K562 (cell line): Measurements from ENCODE around the gene ARHGEF12. TPM values are rescaled to one million over a fixed set of nuclear protein-coding genes. Genes with fewer than 3 reads are reported as not detected.

ENCODE experiments used
- ATAC-seq: fragments of 200-7000 bp; cut with Tn5 transposase; 3 replicates; pipeline ENCODE4 v1.9.1; 2020; ENCODE audit warnings: moderate library complexity
- BruUV-seq: library from RNA; stranded (reverse); fragments of 400-500 nt; replicated peaks from 2 replicates; lab custom pipeline; 2021; lab: Mats Ljungman, UMichigan
- CTCF ChIA-PET: fragments of 300-600 bp; formaldehyde crosslinking; extraction: SDS; loops from one replicate; lab custom pipeline; 2021; ENCODE audit warnings: low intra/inter-chr PET ratio; lab: Yijun Ruan, JAX
- POLR2A ChIA-PET: fragments of 300-600, 350-650 bp; sonication (Branson Sonifier 250); formaldehyde crosslinking; extraction: SDS; loops from one replicate; lab custom pipeline; 2021; ENCODE audit warnings: antibody characterized with exemption, inconsistent platforms; lab: Yijun Ruan, JAX
- DNase-seq, 4 experiments: peaks; one replicate each; pipeline versions ENCODE4 v3.0.0 to v3.0.0-alpha.2; 2011 to 2018; ENCODE audit warnings: low spot score in 3 of 4, mixed read lengths in 3 of 4; ENCODE audit errors: extremely low read depth in 1 of 4
- FAIRE-seq: peaks from 2 replicates; lab custom pipeline; 2011; peaks lifted over from hg19 to GRCh38; lab: Jason Lieb, UNC
- H2AFZ ChIP-seq: 2 replicates; pipeline ENCODE4 v1.6.0; 2011; ENCODE audit warnings: low read depth, low read length, control low read depth, inconsistent platforms
- H3K27ac ChIP-seq: fragments of 200-600 bp; 3 replicates; pipeline ENCODE4 v1.8.0; 2011; ENCODE audit warnings: low read depth, mild to moderate bottlenecking, control low read depth, inconsistent platforms, low read length, moderate library complexity, mixed read lengths; ENCODE audit errors: extremely low read depth
- H3K27me3 ChIP-seq, 2 experiments: fragments of 300-600 bp in 1 of 2; 2 replicates in 1 of 2; 3 replicates in 1 of 2; pipeline versions ENCODE4 v1.6.0 to v1.8.0; 2011; ENCODE audit warnings: inconsistent platforms in 2 of 2, low read length in 2 of 2, mild to moderate bottlenecking in 1 of 2, mixed read lengths in 1 of 2, moderate library complexity in 1 of 2; ENCODE audit not compliant: control insufficient read depth in 2 of 2, insufficient read depth in 2 of 2
- H3K36me3 ChIP-seq: fragments of 300-600 bp; 3 replicates; pipeline ENCODE4 v1.8.0; 2011; ENCODE audit warnings: mild to moderate bottlenecking, low read length, inconsistent platforms; ENCODE audit not compliant: control insufficient read depth, insufficient read depth
- H3K4me1 ChIP-seq, 2 experiments: fragments of 200-600 bp in 1 of 2; replicated peaks in 1 of 2; 2 replicates in 1 of 2; 3 replicates in 1 of 2; pipeline versions ENCODE4 v1.5.1 to v1.8.0; 2011; ENCODE audit warnings: inconsistent platforms in 2 of 2, low read length in 2 of 2, mild to moderate bottlenecking in 1 of 2, mixed read lengths in 1 of 2, moderate library complexity in 1 of 2; ENCODE audit not compliant: control insufficient read depth in 2 of 2, insufficient read depth in 2 of 2
- H3K4me2 ChIP-seq: 2 replicates; pipeline ENCODE4 v1.6.1; 2011; ENCODE audit warnings: low read length, control low read depth, inconsistent platforms, mixed read lengths; ENCODE audit not compliant: insufficient read depth
- H3K4me3 ChIP-seq: fragments of 200-600 bp; sonication (generic), shearing (Covaris generic); 2 replicates; pipeline ENCODE4 v1.5.1; 2016; ENCODE audit warnings: control low read depth, inconsistent platforms
- H3K79me2 ChIP-seq: fragments of 200-600 bp; 3 replicates; pipeline ENCODE4 v1.8.0; 2011; ENCODE audit warnings: low read length, inconsistent platforms; ENCODE audit not compliant: control insufficient read depth, insufficient read depth
- H3K9ac ChIP-seq, 2 experiments: 2 replicates each; pipeline versions ENCODE4 v1.6.0 to v1.6.1; 2011; ENCODE audit warnings: low read depth in 2 of 2, low read length in 2 of 2, control low read depth in 1 of 2, inconsistent platforms in 1 of 2, mild to moderate bottlenecking in 1 of 2, mixed read lengths in 1 of 2; ENCODE audit not compliant: insufficient read depth in 1 of 2
- H3K9me1 ChIP-seq: one replicate; pipeline ENCODE4 v1.6.0; 2011; ENCODE audit warnings: inconsistent platforms, mild to moderate bottlenecking, low read length, moderate library complexity; ENCODE audit not compliant: control insufficient read depth, insufficient read depth
- H3K9me3 ChIP-seq: replicated peaks from 2 replicates; pipeline ENCODE4 v1.5.1; 2011; ENCODE audit warnings: low read depth, low read length, inconsistent platforms; ENCODE audit not compliant: control insufficient read depth, insufficient read depth
- H4K20me1 ChIP-seq: replicated peaks from 2 replicates; pipeline ENCODE4 v1.6.1; 2011; ENCODE audit warnings: low read length, inconsistent platforms, mixed read lengths; ENCODE audit not compliant: control insufficient read depth, insufficient read depth
- CSDE1 ChIP-seq, 2 experiments: fragments of 450-650 bp; IDR thresholded peaks; 2 replicates each; pipeline ENCODE4 v1.6.1; 2016; ENCODE audit warnings: mild to moderate bottlenecking in 1 of 2
- GTF2E2 ChIP-seq: fragments of 200-800 bp; sonication (Bioruptor generic); IDR thresholded peaks from 2 replicates; pipeline ENCODE4 v1.6.1; 2016; ENCODE audit warnings: missing genetic modification characterization, missing compliant biosample characterization
- HNRNPLL ChIP-seq: fragments of 200-400 bp; formaldehyde crosslinking; IDR thresholded peaks from 2 replicates; pipeline ENCODE4 v1.6.1; 2017; ENCODE audit warnings: low read length, low read depth, mild to moderate bottlenecking; ENCODE audit not compliant: poor library complexity, severe bottlenecking
- MCM2 ChIP-seq: fragments of 450-650 bp; IDR thresholded peaks from 2 replicates; pipeline ENCODE4 v1.6.1; 2017; ENCODE audit warnings: low read depth, mild to moderate bottlenecking
- NFRKB ChIP-seq: fragments of 450-650 bp; IDR thresholded peaks from 2 replicates; pipeline ENCODE4 v1.6.1; 2016; ENCODE audit warnings: low read depth
- RBM22 ChIP-seq: fragments of 200-400 bp; formaldehyde crosslinking; IDR thresholded peaks from 2 replicates; pipeline ENCODE4 v1.6.1; 2018; ENCODE audit warnings: low read length, low read depth; ENCODE audit not compliant: poor library complexity, severe bottlenecking
- SAFB ChIP-seq: fragments of 200-400 bp; formaldehyde crosslinking; IDR thresholded peaks from 2 replicates; pipeline ENCODE4 v1.6.1; 2017; ENCODE audit warnings: low read depth, low read length, borderline replicate concordance
- SMARCA4 ChIP-seq: fragments of 450-650 bp; IDR thresholded peaks from 2 replicates; pipeline ENCODE4 v1.6.1; 2016
- U2AF2 ChIP-seq: fragments of 200-400 bp; formaldehyde crosslinking; optimal IDR thresholded peaks from 2 replicates; pipeline ENCODE3; 2017; ENCODE audit warnings: low read depth, mild to moderate bottlenecking, low read length
- ZBTB7A ChIP-seq: IDR thresholded peaks from 2 replicates; pipeline ENCODE4 v1.6.1; 2011; ENCODE audit warnings: low read depth, mild to moderate bottlenecking, low read length, moderate library complexity, borderline replicate concordance; ENCODE audit not compliant: control insufficient read depth
- ZC3H8 ChIP-seq: fragments of 450-650 bp; IDR thresholded peaks from 2 replicates; pipeline ENCODE4 v1.6.1; 2017
- ZNF232 ChIP-seq: sonication (generic); formaldehyde crosslinking; IDR thresholded peaks from 2 replicates; pipeline ENCODE4 v1.8.0; 2022; ENCODE audit warnings: mild to moderate bottlenecking, missing genetic modification reagents
- ZNF668 ChIP-seq: fragments of 250-450 bp; sonication (Bioruptor Pico); IDR thresholded peaks from 2 replicates; pipeline ENCODE4 v1.8.0; 2022; ENCODE audit warnings: mild to moderate bottlenecking, inconsistent platforms
- ZNF780A ChIP-seq: fragments of 250-450 bp; sonication (Bioruptor Pico); IDR thresholded peaks from 2 replicates; pipeline ENCODE4 v1.5.0; 2021; ENCODE audit warnings: mild to moderate bottlenecking
- WGBS: fragments of 100-300 bp; shearing (Covaris generic); methylation state at CpG from one replicate; pipeline ENCODE4 v1.1.6; 2016; ENCODE audit warnings: low coverage, mixed read lengths; ENCODE audit not compliant: insufficient coverage; ENCODE audit errors: missing lambda C conversion rate; 5-methylcytosine and 5-hydroxymethylcytosine counted together
- in situ Hi-C: fragments of 300-500 bp; cut with MboI; formaldehyde crosslinking; loops from 4 replicates; pipeline ENCODE4 v1.15.0; 2018; ENCODE audit warnings: inconsistent platforms, mixed read lengths
- intact Hi-C: fragments of 100-400 bp; cut with micrococcal nuclease; formaldehyde crosslinking; loops from 2 replicates; pipeline ENCODE4 v1.14.2; 2022
- polyA plus RNA-seq, 8 experiments: library from polyadenylated mRNA; depleted of rRNA in 4 of 8; stranded (reverse) in 5 of 8; unstranded in 3 of 8; fragments of >200 nt; fragmentation: Nextera tagmentation in 2 of 8; fragmentation: Illumina TruSeq in 1 of 8; extraction: Ambion mirVana in 2 of 8; extraction: Trizol in 1 of 8; gene quantifications; 2 replicates each; pipeline versions ENCODE4 v1.2.1 to v1.2.3, GENCODE V29; 2011 to 2014; ENCODE audit warnings: inconsistent platforms in 1 of 8, missing spikeins in 1 of 8
- total RNA-seq, 7 experiments: library from RNA; depleted of rRNA in 6 of 7; stranded (reverse); fragments of >200 nt in 6 of 7; fragmentation: Illumina TruSeq in 2 of 7; extraction: Trizol in 2 of 7; gene quantifications; 2 replicates each; pipeline versions ENCODE4 v1.2.1 to v1.2.3, GENCODE V29; 2011 to 2021; ENCODE audit warnings: low replicate concordance in 1 of 7
- TF ChIP-seq, protein P1 (sequence below): sonication (generic); IDR thresholded peaks from 2 replicates; pipeline ENCODE4 v1.6.1; 2016
- TF ChIP-seq, protein P2 (sequence below): fragments of 200-800 bp; sonication (Bioruptor generic); IDR thresholded peaks from 2 replicates; pipeline ENCODE4 v1.6.1; 2017; ENCODE audit warnings: missing genetic modification characterization, missing compliant biosample characterization

ARHGEF12 gene
- total and polyA plus RNA-seq, 9 of the 15 experiments (the other 6 are each of a cell fraction or from before 2014, with no cell fraction given): 3.5 to 51.7 (median 29.5) TPM

DNA sequence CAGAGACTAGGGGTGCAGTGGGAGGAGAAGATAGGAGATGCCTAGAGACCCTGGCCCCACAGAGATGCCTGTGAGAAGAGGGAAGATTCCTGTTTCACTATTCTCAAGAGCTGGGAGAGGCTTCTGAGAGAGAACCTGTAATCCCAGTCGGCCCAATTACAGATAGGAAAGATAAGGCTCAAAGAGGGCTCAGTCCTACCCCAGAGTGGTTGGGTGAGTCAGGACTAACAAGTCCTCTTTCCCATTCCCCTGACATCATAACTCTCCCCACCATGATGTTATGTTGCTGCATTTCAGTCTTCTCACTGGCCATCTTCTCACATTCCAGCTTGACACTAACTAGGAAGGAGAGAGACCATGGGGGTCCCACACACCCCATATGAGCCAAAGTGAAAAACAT lies 17.9 kb downstream of the ARHGEF12 start:
- intact Hi-C loops (no loop called here), in situ Hi-C loops (no loop called here)
- Histone ChIP-seq H3K9ac (no peak overlapping the region; a peak in 1 of 4 replicates), H3K79me2 (peaks cover 93% of the 10 kb centered on the region), H3K36me3 (no peaks in the 10 kb centered on the region; the same call in 1 of the 3 replicates), H3K4me3 (no peak overlapping the region), H3K27me3 (no peaks in the 10 kb centered on the region), H2AFZ (no peak overlapping the region), H4K20me1 (peaks cover 23% of the 10 kb centered on the region), H3K27ac (no peak overlapping the region), H3K4me2 (no peak overlapping the region), H3K4me1 (peaks cover 5 to 11% of the 10 kb centered on the region in 2 experiments; a peak in 3 of 5 replicates), H3K9me1 (no peaks in the 10 kb centered on the region), H3K9me3 (0 out of 2 replicates have a peak, but pooled peaks cover 2% of the 10 kb centered on the region)
- TF ChIP-seq, protein P1, sequence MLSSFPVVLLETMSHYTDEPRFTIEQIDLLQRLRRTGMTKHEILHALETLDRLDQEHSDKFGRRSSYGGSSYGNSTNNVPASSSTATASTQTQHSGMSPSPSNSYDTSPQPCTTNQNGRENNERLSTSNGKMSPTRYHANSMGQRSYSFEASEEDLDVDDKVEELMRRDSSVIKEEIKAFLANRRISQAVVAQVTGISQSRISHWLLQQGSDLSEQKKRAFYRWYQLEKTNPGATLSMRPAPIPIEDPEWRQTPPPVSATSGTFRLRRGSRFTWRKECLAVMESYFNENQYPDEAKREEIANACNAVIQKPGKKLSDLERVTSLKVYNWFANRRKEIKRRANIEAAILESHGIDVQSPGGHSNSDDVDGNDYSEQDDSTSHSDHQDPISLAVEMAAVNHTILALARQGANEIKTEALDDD: peak; percentile 50
- no peak for TF ChIP-seq HNRNPLL
- TF ChIP-seq ZC3H8: no peak
- TF ChIP-seq U2AF2: no peak
- no peak for FAIRE-seq
- 22% methylated on average over 1 of the region's 1 CpG for WGBS
- DNase-seq: no peak
- ATAC-seq: peak; percentile 14; the same call in 2 of the 3 replicates
- BruUV-seq: no TSS peak
- ChIA-PET POLR2A (interaction anchor here (1.3 to 1.4 kb wide), 2 partner anchors 12 to 16 kb away, joined by 4 to 5 read pairs; no protein-coding TSS in a partner anchor), CTCF (no interaction called here)

DNA sequence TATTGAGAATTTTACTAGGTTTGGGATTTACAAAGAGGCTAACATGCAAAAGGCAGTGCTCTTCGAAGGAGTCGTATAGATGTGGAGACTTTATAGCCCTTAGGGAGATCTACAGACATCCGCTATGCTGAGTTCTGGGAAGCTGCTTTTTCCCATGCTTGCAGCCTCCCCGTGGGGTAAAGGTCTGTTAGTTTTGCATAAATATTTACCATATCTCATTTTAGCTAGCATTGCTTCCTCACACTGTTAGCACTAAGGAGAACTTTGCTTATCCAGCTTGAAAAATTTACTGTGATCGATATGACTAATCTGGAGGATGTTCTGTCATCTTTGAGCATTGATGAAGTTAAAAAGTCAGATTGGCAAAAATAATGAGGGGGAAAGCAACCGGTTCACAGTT lies 18.6 kb downstream of the ARHGEF12 start:
- H3K79me2 ChIP-seq: peaks cover 92% of the 10 kb centered on the region
- POLR2A ChIA-PET: interaction anchor here (1.0 to 1.5 kb wide), 4 partner anchors 10 to 18 kb away, joined by 3 to 9 read pairs (median 3); no protein-coding TSS in a partner anchor
- intact Hi-C loops (no loop called here), in situ Hi-C loops (no loop called here)
- peaks cover 5 to 10% of the 10 kb centered on the region in 2 experiments; a peak in 3 of 5 replicates for H3K4me1 ChIP-seq
- no peak overlapping the region for H3K9ac ChIP-seq
- 81% methylated on average over 6 of the region's 6 CpGs for WGBS
- peaks cover 23% of the 10 kb centered on the region for H4K20me1 ChIP-seq
- BruUV-seq: no TSS peak
- H3K9me1 ChIP-seq: no peaks in the 10 kb centered on the region
- CTCF ChIA-PET: no interaction called here
- no peak for ATAC-seq
- no peak overlapping the region for H3K4me2 ChIP-seq
- H3K27ac ChIP-seq: no peak overlapping the region
- no peak for TF ChIP-seq CSDE1 (IDR thresholded peaks at IDR 0.05)
- no peak for TF ChIP-seq ZNF232
- TF ChIP-seq SAFB: no peak
- no peak for TF ChIP-seq ZBTB7A
- TF ChIP-seq ZNF780A (CRISPR knock-in tag): no peak
- no peak for TF ChIP-seq GTF2E2
- TF ChIP-seq, protein P2, sequence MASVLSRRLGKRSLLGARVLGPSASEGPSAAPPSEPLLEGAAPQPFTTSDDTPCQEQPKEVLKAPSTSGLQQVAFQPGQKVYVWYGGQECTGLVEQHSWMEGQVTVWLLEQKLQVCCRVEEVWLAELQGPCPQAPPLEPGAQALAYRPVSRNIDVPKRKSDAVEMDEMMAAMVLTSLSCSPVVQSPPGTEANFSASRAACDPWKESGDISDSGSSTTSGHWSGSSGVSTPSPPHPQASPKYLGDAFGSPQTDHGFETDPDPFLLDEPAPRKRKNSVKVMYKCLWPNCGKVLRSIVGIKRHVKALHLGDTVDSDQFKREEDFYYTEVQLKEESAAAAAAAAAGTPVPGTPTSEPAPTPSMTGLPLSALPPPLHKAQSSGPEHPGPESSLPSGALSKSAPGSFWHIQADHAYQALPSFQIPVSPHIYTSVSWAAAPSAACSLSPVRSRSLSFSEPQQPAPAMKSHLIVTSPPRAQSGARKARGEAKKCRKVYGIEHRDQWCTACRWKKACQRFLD (CRISPR knock-in tag): no peak
- no peak for TF ChIP-seq RBM22
- TF ChIP-seq SMARCA4: no peak
- TF ChIP-seq MCM2: no peak
- TF ChIP-seq ZNF668: no peak
- no peak for TF ChIP-seq NFRKB
- H3K4me3 ChIP-seq: no peak overlapping the region
- no peak for DNase-seq
- no peaks in the 10 kb centered on the region; the same call in 1 of the 3 replicates for H3K36me3 ChIP-seq
- 0 out of 2 replicates have a peak, but pooled peaks cover under 1% of the 10 kb centered on the region for H3K9me3 ChIP-seq
- no peak for FAIRE-seq
- no peak overlapping the region for H2AFZ ChIP-seq
- no peaks in the 10 kb centered on the region for H3K27me3 ChIP-seq
